Heart left ventricle (tissue), 16 donors: Measurements from ENCODE around the gene KRT72. TPM values are rescaled to one million over a fixed set of nuclear protein-coding genes. Genes with fewer than 3 reads are reported as not detected.

Experiments used
- ATAC-seq, 4 donors: fragments of 200-7000 bp; cut with Tn5 transposase; one replicate each; pipeline ENCODE4 v1.9.1; 2020 to 2022; ENCODE audit warnings: moderate library complexity in 4 of 4, mild to moderate bottlenecking in 3 of 4, moderate number of reproducible peaks in 1 of 4
- DNase-seq, 5 donors: peaks; one replicate each; pipeline ENCODE4 v3.0.0-alpha.2; 2020
- H3K27ac ChIP-seq, 12 donors: fragments of 200-600 bp; sonication (generic) in 4 of 12; one replicate each; pipeline versions ENCODE4 v1.5.0 to v1.8.0; 2016 to 2022; ENCODE audit warnings: mild to moderate bottlenecking in 2 of 12
- H3K27me3 ChIP-seq, 9 donors: fragments of 200-600 bp; sonication (generic) in 2 of 9; one replicate each; pipeline versions ENCODE4 v1.5.1 to v1.8.0; 2016 to 2022; ENCODE audit warnings: mild to moderate bottlenecking in 3 of 9
- H3K36me3 ChIP-seq, 9 donors: fragments of 200-600 bp; sonication (generic) in 2 of 9; one replicate each; pipeline versions ENCODE4 v1.5.0 to v1.8.0; 2018 to 2022; ENCODE audit warnings: mild to moderate bottlenecking in 2 of 9
- H3K4me1 ChIP-seq, 12 donors: fragments of 200-600 bp; sonication (generic) in 4 of 12; one replicate each; pipeline versions ENCODE4 v1.5.0 to v1.8.0; 2016 to 2022; ENCODE audit warnings: mild to moderate bottlenecking in 3 of 12
- H3K4me3 ChIP-seq, 12 donors: fragments of 200-600 bp; sonication (generic) in 4 of 12; one replicate each; pipeline versions ENCODE4 v1.5.0 to v1.8.0; 2017 to 2022; ENCODE audit warnings: mild to moderate bottlenecking in 9 of 12, moderate library complexity in 4 of 12
- H3K9me3 ChIP-seq, 12 donors: fragments of 200-600 bp; sonication (generic) in 4 of 12; one replicate each; pipeline versions ENCODE4 v1.5.0 to v1.8.0; 2016 to 2022; ENCODE audit warnings: mild to moderate bottlenecking in 1 of 12
- POLR2A ChIP-seq, 2 donors: fragments of 450-650 bp; IDR thresholded peaks; one replicate each; pipeline ENCODE4 v1.6.1; 2017; ENCODE audit warnings: antibody characterized with exemption in 2 of 2, mild to moderate bottlenecking in 2 of 2, moderate library complexity in 2 of 2
- WGBS, 4 donors: extraction: QIAGEN DNeasy Blood & Tissue Kit in 2 of 4; methylation state at CpG; one replicate each; pipeline versions ENCODE4 v1.1.5 to v1.1.7; 2013 to 2018; 5-methylcytosine and 5-hydroxymethylcytosine counted together
- intact Hi-C, 10 donors: fragments of 100-400 bp; cut with DNase I; formaldehyde crosslinking; loops; one replicate each; pipeline versions ENCODE4 v1.11.1 to v1.14.2; 2022
- polyA plus RNA-seq, 2 donors: library from polyadenylated mRNA; stranded (reverse); fragments of 200-250 nt; gene quantifications; one replicate each; pipeline ENCODE4 v1.2.3, GENCODE V29; 2013
- total RNA-seq, 9 donors: library from RNA; depleted of rRNA in 2 of 9; stranded (reverse); fragments of >200 nt in 2 of 9; fragmentation: NEBNext Ultra II Directional in 3 of 9; extraction: Animal tissue kit (Norgen Biotek cat#: 25700) in 3 of 9; gene quantifications; one replicate each; pipeline versions ENCODE4 v1.1.0 to v1.2.4, GENCODE V29; 2016 to 2023
- TF ChIP-seq, protein P1 (sequence below), 12 donors: fragments of 200-600 bp; sonication (generic) in 4 of 12; IDR thresholded peaks; one replicate each; pipeline versions ENCODE4 v1.5.0 to v1.8.0; 2018 to 2022; ENCODE audit warnings: antibody characterized with exemption in 12 of 12, mild to moderate bottlenecking in 5 of 12
- donor health status: ischemic (EF 13 %, LVEDD 7.1; RV severe dilation, severe dysfunction).
- donor health status: healthy with polysubstance abuse.
- donor health status: DM: no; HTN: yes; CAD: no.
- donor health status: DM: no; HTN: no; CAD: no.
- donor health status: ischemic (EF 25% LVEDD 6.9; RV normal size, moderate dysfunction).
- donor health status: ischemic (EF 25% LVEDD 5.7; RV mildly dilated, moderate dysfunction).
- donor health status: healthy.
- donor health status: DM: yes; HTN: yes; CAD: no.
- donor health status: ischemic (EF 35%, LVEDD 5.7; RV mildly dilated, moderate dysfunction).
- donor health status: nonischemic (EF 11% LVEDD 7.7; RV severe dilation, severe dysfunction).
- donor health status: DM: yes; HTN: yes; CAD: no.
- donor health status: PGD.
- donor health status: ischemic (EF 29% LVEDD 5.4; RV normal size, mild dysfunction).
- donor health status: nonischemic (EF 23%, LVEDD 6.1; RV moderate dilation, normal function).

KRT72 gene
- total and polyA plus RNA-seq, 11 donors: not detected

DNA sequence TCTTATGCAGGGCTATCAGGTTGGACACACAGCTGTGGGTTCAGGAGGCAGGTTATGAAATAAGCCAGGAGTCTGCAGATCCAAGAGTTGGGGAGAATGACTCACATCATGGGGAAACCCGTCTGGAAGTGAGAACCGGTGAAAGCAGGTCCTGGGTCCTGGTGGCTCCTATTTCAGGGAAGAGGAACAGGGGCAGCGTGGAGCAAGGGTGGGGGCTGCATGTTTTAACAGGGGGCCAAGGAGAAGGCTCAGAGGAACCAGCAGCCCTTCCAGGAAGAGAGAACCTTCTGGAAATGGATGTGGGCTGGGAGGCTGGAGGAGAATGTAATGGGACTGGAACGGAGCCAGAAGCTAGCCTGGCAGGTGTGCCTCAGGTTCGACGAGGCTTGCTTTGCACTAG lies 19.8 kb downstream of the KRT72 start:
- TF ChIP-seq POLR2A (IDR thresholded peaks at IDR 0.05): no peak
- TF ChIP-seq, protein P1, sequence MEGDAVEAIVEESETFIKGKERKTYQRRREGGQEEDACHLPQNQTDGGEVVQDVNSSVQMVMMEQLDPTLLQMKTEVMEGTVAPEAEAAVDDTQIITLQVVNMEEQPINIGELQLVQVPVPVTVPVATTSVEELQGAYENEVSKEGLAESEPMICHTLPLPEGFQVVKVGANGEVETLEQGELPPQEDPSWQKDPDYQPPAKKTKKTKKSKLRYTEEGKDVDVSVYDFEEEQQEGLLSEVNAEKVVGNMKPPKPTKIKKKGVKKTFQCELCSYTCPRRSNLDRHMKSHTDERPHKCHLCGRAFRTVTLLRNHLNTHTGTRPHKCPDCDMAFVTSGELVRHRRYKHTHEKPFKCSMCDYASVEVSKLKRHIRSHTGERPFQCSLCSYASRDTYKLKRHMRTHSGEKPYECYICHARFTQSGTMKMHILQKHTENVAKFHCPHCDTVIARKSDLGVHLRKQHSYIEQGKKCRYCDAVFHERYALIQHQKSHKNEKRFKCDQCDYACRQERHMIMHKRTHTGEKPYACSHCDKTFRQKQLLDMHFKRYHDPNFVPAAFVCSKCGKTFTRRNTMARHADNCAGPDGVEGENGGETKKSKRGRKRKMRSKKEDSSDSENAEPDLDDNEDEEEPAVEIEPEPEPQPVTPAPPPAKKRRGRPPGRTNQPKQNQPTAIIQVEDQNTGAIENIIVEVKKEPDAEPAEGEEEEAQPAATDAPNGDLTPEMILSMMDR (IDR thresholded peaks at IDR 0.05): no peak
- ATAC-seq (no peak), DNase-seq (no peak)
- Histone ChIP-seq H3K9me3 (no peaks in the 10 kb centered on the region), H3K4me1 (no peaks in the 10 kb centered on the region), H3K27me3 (peaks cover 0 to 9% (median 0%) of the 10 kb centered on the region in 9 donors), H3K36me3 (no peaks in the 10 kb centered on the region), H3K4me3 (no peak overlapping the region), H3K27ac (no peak overlapping the region)
- 71 to 74% (median 73%) methylated on average over 6 of the region's 6 CpGs for WGBS, 4 donors
- intact Hi-C loops: loop anchor here in 8 of 10 donors (2.0 to 10.0 kb wide), 10 partner anchors 207 to 427 kb away; no protein-coding TSS in a partner anchor

DNA sequence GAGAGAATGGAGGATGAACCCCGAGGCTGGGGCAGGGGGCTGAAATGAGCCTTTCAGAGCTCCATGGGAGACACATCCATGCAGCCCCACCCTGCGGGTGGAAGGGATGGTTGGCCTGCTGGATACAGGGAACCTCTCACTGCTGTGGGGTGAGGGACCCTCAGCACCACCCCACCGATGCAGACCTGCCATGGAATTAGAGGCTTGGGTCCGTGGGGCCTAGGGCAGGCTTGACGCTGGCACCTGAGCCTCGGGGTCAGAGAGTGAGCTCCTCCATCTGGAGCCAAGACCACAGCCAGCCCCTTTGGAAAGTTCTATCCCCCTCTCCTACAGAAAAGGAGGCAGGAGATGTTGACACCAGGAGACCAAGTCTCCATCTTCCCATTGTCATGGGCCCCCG lies 20.2 kb downstream of the KRT72 start:
- intact Hi-C loops: loop anchor here in 8 of 10 donors (2.0 to 10.0 kb wide), 10 partner anchors 206 to 426 kb away; no protein-coding TSS in a partner anchor
- no peak for ATAC-seq
- H3K9me3 ChIP-seq: no peaks in the 10 kb centered on the region
- H3K4me3 ChIP-seq: no peak overlapping the region
- no peaks in the 10 kb centered on the region for H3K36me3 ChIP-seq
- 81 to 86% (median 83%) methylated on average over 5 to 7 of the region's 7 CpGs for WGBS, 4 donors
- no peaks in the 10 kb centered on the region for H3K4me1 ChIP-seq
- H3K27me3 ChIP-seq: peaks cover 0 to 9% (median 0%) of the 10 kb centered on the region in 9 donors
- no peak for DNase-seq
- H3K27ac ChIP-seq: no peak overlapping the region
- no peak for TF ChIP-seq POLR2A (IDR thresholded peaks at IDR 0.05)
- TF ChIP-seq, protein P1 (IDR thresholded peaks at IDR 0.05): no peak

DNA sequence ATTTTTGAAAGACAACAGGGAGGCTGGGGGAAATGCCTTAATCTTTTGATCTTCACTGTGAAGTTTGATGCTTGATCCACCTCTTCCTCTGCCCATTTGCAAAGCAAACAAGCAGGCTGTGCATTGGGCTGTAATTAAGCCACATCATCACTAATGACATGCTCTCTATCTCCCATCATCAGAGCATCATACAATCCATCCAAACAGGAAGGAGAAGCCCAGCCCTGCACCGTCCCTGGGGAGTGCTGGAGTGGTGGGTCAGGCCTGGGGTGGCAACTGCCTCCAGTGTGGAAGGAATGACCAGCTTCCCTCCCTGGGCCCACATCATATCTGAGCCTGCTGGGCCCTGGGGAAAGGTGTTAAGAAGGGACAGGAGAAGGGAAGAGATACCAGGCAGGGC lies 20.8 kb downstream of the KRT72 start:
- intact Hi-C loops: loop anchor here in 8 of 10 donors (2.0 to 10.0 kb wide), 10 partner anchors 206 to 426 kb away; no protein-coding TSS in a partner anchor
- no peak for TF ChIP-seq POLR2A (IDR thresholded peaks at IDR 0.05)
- TF ChIP-seq, protein P1 (IDR thresholded peaks at IDR 0.05): no peak
- Histone ChIP-seq H3K4me3 (no peak overlapping the region), H3K9me3 (no peaks in the 10 kb centered on the region), H3K4me1 (no peaks in the 10 kb centered on the region), H3K27me3 (peaks cover 0 to 9% (median 0%) of the 10 kb centered on the region in 9 donors), H3K36me3 (no peaks in the 10 kb centered on the region), H3K27ac (no peak overlapping the region)
- 73 to 92% (median 77%) methylated on average over 1 of the region's 1 CpG for WGBS, 4 donors
- no peak for ATAC-seq
- no peak for DNase-seq

DNA sequence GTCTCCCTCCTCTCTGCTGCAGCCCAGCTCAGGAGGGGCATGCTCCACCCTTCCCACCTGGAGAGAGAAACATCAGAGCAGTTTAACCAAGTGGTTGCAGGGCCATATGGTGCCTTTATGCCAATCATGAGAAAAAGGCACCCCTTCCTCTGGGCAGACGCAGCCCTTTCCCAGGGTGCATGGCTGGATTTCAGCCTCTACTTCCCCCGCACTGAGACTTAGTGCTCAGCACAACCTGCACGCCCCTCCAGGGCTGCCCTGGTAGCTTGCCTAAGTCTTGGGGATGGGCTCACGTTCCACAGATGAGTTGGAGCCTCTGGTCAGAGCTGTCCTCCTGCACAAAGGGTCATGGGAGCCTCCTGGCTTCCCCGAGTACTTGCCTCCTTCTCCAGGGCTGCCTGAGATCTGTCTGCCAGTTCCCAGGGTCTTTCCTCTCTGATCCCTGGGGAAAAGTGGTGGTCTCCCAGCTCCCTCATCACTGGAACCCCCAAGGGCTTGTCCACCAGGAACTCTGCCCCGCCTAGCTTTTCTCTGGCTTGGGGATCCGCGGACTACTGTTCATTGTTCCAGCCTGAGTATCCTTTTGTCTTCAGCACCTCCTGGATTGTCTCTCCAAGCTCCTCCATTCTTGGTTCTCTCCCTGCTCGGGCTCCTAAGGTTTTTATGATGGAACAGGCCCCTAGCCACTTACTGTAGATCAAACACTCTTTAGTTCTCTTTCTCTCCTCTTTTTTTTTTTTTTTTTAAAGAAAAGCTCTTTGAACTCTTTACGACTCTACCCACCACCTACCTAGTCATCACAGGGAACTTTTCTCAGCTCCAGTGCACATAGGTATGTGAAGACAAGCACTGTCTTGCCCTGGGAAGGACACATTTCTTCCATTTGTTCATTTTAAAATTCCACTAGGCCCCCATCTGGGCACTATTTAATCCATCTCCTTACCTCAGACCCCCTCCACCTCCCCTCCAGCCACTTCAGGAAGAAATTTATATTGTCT lies 21.5 kb downstream of the KRT72 start:
- no peaks in the 10 kb centered on the region for H3K36me3 ChIP-seq
- H3K4me1 ChIP-seq: no peaks in the 10 kb centered on the region
- ATAC-seq: no peak
- 78 to 86% (median 82%) methylated on average over 9 to 10 of the region's 10 CpGs for WGBS, 4 donors
- H3K27me3 ChIP-seq: peaks cover 0 to 9% (median 0%) of the 10 kb centered on the region in 9 donors
- no peak for TF ChIP-seq POLR2A (IDR thresholded peaks at IDR 0.05)
- H3K9me3 ChIP-seq: no peaks in the 10 kb centered on the region
- intact Hi-C loops: loop anchor here in 8 of 10 donors (2.0 to 10.0 kb wide), 11 partner anchors 202 to 425 kb away; no protein-coding TSS in a partner anchor
- H3K27ac ChIP-seq: no peak overlapping the region
- DNase-seq: no peak
- H3K4me3 ChIP-seq: no peak overlapping the region
